ENCODE results near the gene C1orf198. TPM values are rescaled to one million over a fixed set of nuclear protein-coding genes. Genes with fewer than 3 reads are reported as not detected.

Gene C1orf198
- total and polyA plus RNA-seq, 4 donors: 3.9 to 11.1 (median 10.4) TPM

DNA sequence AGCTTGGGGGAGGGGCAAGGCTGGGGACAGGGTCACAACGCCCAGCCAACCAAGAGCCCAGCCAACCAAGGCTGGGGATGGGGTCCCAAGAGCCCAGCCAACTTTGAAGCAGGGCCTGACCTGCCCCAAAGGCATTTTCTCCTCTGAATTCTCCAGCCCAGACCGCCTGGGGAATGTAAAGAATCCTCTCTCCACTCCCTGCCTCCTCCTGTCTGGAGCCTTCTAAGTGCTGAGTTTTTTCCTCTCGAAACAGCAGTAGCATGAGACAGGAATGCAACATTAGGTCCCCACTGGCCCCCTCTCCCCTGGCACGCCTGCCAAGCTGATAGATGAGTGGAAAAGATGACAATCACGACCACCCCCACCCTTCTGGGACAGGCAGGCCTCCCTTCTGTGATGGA lies 17.0 kb downstream of the C1orf198 start:
- Histone ChIP-seq H3K27me3 (ENCODE audit: control insufficient read depth in 4 of 4, insufficient read depth in 4 of 4, low read length in 3 of 4) (no peaks in the 10 kb centered on the region), H3K36me3 (ENCODE audit: control insufficient read depth in 4 of 4, insufficient read depth in 3 of 4, low read depth in 1 of 4, low read length in 3 of 4) (peaks cover 0 to 6% (median 2%) of the 10 kb centered on the region in 4 donors), H3K4me1 (ENCODE audit: control insufficient read depth in 4 of 4, insufficient read depth in 4 of 4, low read length in 3 of 4) (peaks cover 0 to 4% (median 0%) of the 10 kb centered on the region in 4 donors), H3K9ac (ENCODE audit: low read depth in 1 of 2, low read length in 2 of 2) (no peak overlapping the region), H3K9me3 (ENCODE audit: control insufficient read depth in 4 of 4, low read length in 3 of 4) (peaks cover 0 to 3% (median 0%) of the 10 kb centered on the region in 4 donors), H3K4me3 (ENCODE audit: low read depth in 1 of 3, low read length in 3 of 3) (no peak overlapping the region), H3K27ac (ENCODE audit: low read depth in 1 of 2, low read length in 2 of 2) (no peak overlapping the region)
- no peak for DNase-seq (ENCODE audit: low spot score)
- TF ChIP-seq, protein P1, sequence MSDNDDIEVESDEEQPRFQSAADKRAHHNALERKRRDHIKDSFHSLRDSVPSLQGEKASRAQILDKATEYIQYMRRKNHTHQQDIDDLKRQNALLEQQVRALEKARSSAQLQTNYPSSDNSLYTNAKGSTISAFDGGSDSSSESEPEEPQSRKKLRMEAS (IDR thresholded peaks at IDR 0.05): no peak
- TF ChIP-seq RAD21 (IDR thresholded peaks at IDR 0.05) (no peak), GABPA (IDR thresholded peaks at IDR 0.05 in 1 of 2, conservative IDR thresholded peaks at IDR 0.05 in 1 of 2) (no peak), SP1 (IDR thresholded peaks at IDR 0.05) (no peak), NR2F2 (IDR thresholded peaks at IDR 0.05) (no peak)
- 79% methylated on average over 5 of the region's 5 CpGs for WGBS

DNA sequence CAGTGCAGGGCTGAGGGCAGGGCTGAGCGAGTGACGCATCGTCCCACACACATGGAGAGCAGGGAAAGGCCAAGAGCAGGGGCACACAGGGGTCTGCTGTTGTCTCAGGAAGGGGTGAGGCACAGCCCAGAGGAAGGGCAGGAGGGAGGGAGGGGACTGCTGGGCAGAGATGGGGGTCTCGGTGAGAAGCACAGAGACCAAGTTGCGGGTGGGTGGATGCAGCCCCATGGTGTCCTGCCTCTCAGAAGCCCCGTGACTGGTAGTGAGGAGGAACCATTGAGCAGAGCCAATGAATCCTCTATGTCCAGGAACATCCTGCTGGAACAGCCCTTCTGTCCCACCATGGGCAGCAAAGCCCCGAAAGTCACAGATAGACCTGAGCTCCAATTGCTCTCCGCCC lies 17.8 kb downstream of the C1orf198 start:
- Histone ChIP-seq H3K9me3 (ENCODE audit: control insufficient read depth in 4 of 4, low read length in 3 of 4) (peaks cover 0 to 3% (median 0%) of the 10 kb centered on the region in 4 donors), H3K36me3 (ENCODE audit: control insufficient read depth in 4 of 4, insufficient read depth in 3 of 4, low read depth in 1 of 4, low read length in 3 of 4) (peaks cover 0 to 6% (median 2%) of the 10 kb centered on the region in 4 donors), H3K27me3 (ENCODE audit: control insufficient read depth in 4 of 4, insufficient read depth in 4 of 4, low read length in 3 of 4) (no peaks in the 10 kb centered on the region), H3K27ac (ENCODE audit: low read depth in 1 of 2, low read length in 2 of 2) (no peak overlapping the region), H3K9ac (ENCODE audit: low read depth in 1 of 2, low read length in 2 of 2) (no peak overlapping the region), H3K4me1 (ENCODE audit: control insufficient read depth in 4 of 4, insufficient read depth in 4 of 4, low read length in 3 of 4) (peaks cover 0 to 4% (median 0%) of the 10 kb centered on the region in 4 donors), H3K4me3 (ENCODE audit: low read depth in 1 of 3, low read length in 3 of 3) (no peak overlapping the region)
- no peak for DNase-seq (ENCODE audit: low spot score)
- TF ChIP-seq EGR1 (IDR thresholded peaks at IDR 0.05; ENCODE audit: low read depth in 2 of 2): no peak
- TF ChIP-seq JUND (IDR thresholded peaks at IDR 0.05): no peak
- TF ChIP-seq, protein P2, sequence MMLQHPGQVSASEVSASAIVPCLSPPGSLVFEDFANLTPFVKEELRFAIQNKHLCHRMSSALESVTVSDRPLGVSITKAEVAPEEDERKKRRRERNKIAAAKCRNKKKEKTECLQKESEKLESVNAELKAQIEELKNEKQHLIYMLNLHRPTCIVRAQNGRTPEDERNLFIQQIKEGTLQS (IDR thresholded peaks at IDR 0.05): no peak
- no peak for TF ChIP-seq FOXA1 (IDR thresholded peaks at IDR 0.05)
- no peak for TF ChIP-seq HNF4A (conservative IDR thresholded peaks at IDR 0.05)
- no peak for TF ChIP-seq GABPA (IDR thresholded peaks at IDR 0.05 in 1 of 2, conservative IDR thresholded peaks at IDR 0.05 in 1 of 2)
- TF ChIP-seq SP1 (IDR thresholded peaks at IDR 0.05): no peak
- TF ChIP-seq, protein P3, sequence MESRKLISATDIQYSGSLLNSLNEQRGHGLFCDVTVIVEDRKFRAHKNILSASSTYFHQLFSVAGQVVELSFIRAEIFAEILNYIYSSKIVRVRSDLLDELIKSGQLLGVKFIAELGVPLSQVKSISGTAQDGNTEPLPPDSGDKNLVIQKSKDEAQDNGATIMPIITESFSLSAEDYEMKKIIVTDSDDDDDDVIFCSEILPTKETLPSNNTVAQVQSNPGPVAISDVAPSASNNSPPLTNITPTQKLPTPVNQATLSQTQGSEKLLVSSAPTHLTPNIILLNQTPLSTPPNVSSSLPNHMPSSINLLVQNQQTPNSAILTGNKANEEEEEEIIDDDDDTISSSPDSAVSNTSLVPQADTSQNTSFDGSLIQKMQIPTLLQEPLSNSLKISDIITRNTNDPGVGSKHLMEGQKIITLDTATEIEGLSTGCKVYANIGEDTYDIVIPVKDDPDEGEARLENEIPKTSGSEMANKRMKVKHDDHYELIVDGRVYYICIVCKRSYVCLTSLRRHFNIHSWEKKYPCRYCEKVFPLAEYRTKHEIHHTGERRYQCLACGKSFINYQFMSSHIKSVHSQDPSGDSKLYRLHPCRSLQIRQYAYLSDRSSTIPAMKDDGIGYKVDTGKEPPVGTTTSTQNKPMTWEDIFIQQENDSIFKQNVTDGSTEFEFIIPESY (IDR thresholded peaks at IDR 0.05): no peak
- no peak for TF ChIP-seq RXRA (IDR thresholded peaks at IDR 0.05)
- no peak for TF ChIP-seq RAD21 (IDR thresholded peaks at IDR 0.05)
- TF ChIP-seq FOXA2 (IDR thresholded peaks at IDR 0.05): no peak
- WGBS: 86% methylated on average over 8 of the region's 8 CpGs

DNA sequence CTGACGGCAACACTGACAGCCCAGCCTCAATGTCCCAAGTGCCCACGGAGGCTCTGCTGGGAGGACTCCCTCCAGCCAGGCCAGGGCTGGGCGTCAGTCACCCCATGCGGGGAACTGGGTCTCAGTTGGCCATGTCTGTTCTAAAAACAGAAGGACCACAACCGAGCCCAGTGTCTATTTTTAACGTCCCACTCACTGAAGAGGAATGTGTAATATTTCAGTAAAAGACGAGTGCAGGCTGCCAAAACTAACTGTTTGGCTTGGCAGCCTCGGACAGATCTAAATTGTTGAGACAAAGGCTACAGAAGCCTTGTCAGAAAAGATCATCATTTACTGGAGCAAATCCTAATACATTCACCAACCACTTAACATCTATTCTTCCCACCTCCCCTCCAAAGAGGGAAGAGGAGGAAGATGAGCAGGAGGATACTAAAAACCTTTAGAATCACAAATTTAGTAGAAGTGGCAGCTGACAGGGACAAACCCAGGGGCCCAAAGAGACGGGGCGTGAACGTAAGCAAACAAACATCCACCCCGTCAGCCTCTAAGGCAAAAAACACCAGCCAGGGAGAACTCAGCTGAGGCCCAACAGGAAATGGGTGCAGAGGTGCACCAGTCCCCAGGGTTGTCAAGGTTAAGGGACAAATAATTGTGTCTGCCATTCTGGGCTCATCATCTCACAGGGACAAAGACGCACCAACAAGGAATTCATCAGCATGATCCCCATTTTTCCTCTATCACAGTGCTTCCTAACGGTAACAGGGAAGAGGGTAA lies 18.7 kb downstream of the C1orf198 start:
- Histone ChIP-seq H3K9me3 (ENCODE audit: control insufficient read depth in 4 of 4, low read length in 3 of 4) (peaks cover 0 to 3% (median 0%) of the 10 kb centered on the region in 4 donors), H3K9ac (ENCODE audit: low read depth in 1 of 2, low read length in 2 of 2) (no peak overlapping the region), H3K27me3 (ENCODE audit: control insufficient read depth in 4 of 4, insufficient read depth in 4 of 4, low read length in 3 of 4) (no peaks in the 10 kb centered on the region), H3K36me3 (ENCODE audit: control insufficient read depth in 4 of 4, insufficient read depth in 3 of 4, low read depth in 1 of 4, low read length in 3 of 4) (peaks cover 0 to 6% (median 0%) of the 10 kb centered on the region in 4 donors), H3K4me1 (ENCODE audit: control insufficient read depth in 4 of 4, insufficient read depth in 4 of 4, low read length in 3 of 4) (peaks cover 0 to 4% (median 0%) of the 10 kb centered on the region in 4 donors), H3K4me3 (ENCODE audit: low read depth in 1 of 3, low read length in 3 of 3) (no peak overlapping the region), H3K27ac (ENCODE audit: low read depth in 1 of 2, low read length in 2 of 2) (peak overlapping the region in 1 of 2 donors; percentile 54)
- 59% methylated on average over 14 of the region's 14 CpGs for WGBS
- DNase-seq (ENCODE audit: low spot score): no peak
- TF ChIP-seq SP1 (IDR thresholded peaks at IDR 0.05) (peak; percentile 13), HNF4G (IDR thresholded peaks at IDR 0.05) (no peak), GABPA (IDR thresholded peaks at IDR 0.05 in 1 of 2, conservative IDR thresholded peaks at IDR 0.05 in 1 of 2) (no peak), FOXA2 (IDR thresholded peaks at IDR 0.05) (no peak), JUND (IDR thresholded peaks at IDR 0.05) (peak in 1 of 2 donors; percentile 22), HNF4A (conservative IDR thresholded peaks at IDR 0.05) (no peak), YY1 (IDR thresholded peaks at IDR 0.05) (peak; percentile 12), RAD21 (IDR thresholded peaks at IDR 0.05) (no peak), EGR1 (IDR thresholded peaks at IDR 0.05; ENCODE audit: low read depth in 2 of 2) (no peak), RXRA (IDR thresholded peaks at IDR 0.05) (no peak), FOXA1 (IDR thresholded peaks at IDR 0.05) (no peak), NR2F2 (IDR thresholded peaks at IDR 0.05) (no peak)
- TF ChIP-seq, protein P2 (IDR thresholded peaks at IDR 0.05): no peak
- TF ChIP-seq, protein P1 (IDR thresholded peaks at IDR 0.05): no peak
- TF ChIP-seq, protein P4, sequence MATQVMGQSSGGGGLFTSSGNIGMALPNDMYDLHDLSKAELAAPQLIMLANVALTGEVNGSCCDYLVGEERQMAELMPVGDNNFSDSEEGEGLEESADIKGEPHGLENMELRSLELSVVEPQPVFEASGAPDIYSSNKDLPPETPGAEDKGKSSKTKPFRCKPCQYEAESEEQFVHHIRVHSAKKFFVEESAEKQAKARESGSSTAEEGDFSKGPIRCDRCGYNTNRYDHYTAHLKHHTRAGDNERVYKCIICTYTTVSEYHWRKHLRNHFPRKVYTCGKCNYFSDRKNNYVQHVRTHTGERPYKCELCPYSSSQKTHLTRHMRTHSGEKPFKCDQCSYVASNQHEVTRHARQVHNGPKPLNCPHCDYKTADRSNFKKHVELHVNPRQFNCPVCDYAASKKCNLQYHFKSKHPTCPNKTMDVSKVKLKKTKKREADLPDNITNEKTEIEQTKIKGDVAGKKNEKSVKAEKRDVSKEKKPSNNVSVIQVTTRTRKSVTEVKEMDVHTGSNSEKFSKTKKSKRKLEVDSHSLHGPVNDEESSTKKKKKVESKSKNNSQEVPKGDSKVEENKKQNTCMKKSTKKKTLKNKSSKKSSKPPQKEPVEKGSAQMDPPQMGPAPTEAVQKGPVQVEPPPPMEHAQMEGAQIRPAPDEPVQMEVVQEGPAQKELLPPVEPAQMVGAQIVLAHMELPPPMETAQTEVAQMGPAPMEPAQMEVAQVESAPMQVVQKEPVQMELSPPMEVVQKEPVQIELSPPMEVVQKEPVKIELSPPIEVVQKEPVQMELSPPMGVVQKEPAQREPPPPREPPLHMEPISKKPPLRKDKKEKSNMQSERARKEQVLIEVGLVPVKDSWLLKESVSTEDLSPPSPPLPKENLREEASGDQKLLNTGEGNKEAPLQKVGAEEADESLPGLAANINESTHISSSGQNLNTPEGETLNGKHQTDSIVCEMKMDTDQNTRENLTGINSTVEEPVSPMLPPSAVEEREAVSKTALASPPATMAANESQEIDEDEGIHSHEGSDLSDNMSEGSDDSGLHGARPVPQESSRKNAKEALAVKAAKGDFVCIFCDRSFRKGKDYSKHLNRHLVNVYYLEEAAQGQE (IDR thresholded peaks at IDR 0.05): no peak
